PC-3 (cell line): Measurements from ENCODE around the gene MTMR6.

Source experiments
- EZH2 ChIP-seq: fragments of 300-600 bp; sonication (generic); IDR thresholded peaks from one replicate; pipeline ENCODE4 v1.6.1; 2017; ENCODE audit warnings: antibody characterized with exemption, mild to moderate bottlenecking, low read length; ENCODE audit not compliant: unreplicated experiment
- TF ChIP-seq, protein P1 (sequence below): fragments of 300-600 bp; sonication (generic); conservative IDR thresholded peaks from 2 replicates; pipeline ENCODE4 v1.5.1; 2017; ENCODE audit warnings: antibody characterized with exemption, low read depth, mild to moderate bottlenecking, low read length

- TF ChIP-seq, protein P1, sequence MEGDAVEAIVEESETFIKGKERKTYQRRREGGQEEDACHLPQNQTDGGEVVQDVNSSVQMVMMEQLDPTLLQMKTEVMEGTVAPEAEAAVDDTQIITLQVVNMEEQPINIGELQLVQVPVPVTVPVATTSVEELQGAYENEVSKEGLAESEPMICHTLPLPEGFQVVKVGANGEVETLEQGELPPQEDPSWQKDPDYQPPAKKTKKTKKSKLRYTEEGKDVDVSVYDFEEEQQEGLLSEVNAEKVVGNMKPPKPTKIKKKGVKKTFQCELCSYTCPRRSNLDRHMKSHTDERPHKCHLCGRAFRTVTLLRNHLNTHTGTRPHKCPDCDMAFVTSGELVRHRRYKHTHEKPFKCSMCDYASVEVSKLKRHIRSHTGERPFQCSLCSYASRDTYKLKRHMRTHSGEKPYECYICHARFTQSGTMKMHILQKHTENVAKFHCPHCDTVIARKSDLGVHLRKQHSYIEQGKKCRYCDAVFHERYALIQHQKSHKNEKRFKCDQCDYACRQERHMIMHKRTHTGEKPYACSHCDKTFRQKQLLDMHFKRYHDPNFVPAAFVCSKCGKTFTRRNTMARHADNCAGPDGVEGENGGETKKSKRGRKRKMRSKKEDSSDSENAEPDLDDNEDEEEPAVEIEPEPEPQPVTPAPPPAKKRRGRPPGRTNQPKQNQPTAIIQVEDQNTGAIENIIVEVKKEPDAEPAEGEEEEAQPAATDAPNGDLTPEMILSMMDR = peak; percentile 69
- TF ChIP-seq EZH2 = no peak
Observed at GRCh38 chr13:25232937-25233515, 54.3 kb downstream of the MTMR6 start.
